ENCODE results near the gene GNL2.

GNL2 gene

DNA sequence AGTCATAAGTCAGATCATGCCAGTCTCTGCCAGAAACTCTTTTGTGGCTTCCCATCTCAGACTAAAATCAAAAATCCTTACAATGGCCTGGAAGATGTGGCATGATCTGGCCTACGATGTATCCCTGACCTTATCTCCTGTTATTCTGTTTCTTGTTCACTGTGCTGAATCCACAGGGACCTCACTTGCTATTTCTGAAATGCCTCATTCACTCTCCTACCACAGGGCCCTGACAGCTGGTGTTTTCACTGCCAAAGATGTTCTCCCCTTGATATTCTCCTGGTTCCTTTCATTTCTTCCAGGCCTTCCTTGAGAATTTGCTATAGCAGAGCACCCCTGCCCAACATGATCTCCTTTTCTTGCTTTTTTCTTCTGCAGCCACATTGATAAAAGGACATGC lies 37.3 kb downstream of the GNL2 start:
- peaks cover 20% of the 10 kb centered on the region; the same call in 1 of the 2 replicates for H3K9me3 ChIP-seq (ENCODE audit: insufficient read depth, low read length)
- H3K27me3 ChIP-seq (ENCODE audit: insufficient read depth, insufficient read length) = no peaks in the 10 kb centered on the region
- H3K4me1 ChIP-seq (ENCODE audit: insufficient read depth, insufficient read length) = peaks cover 12% of the 10 kb centered on the region
- peaks cover 24% of the 10 kb centered on the region for H3K36me3 ChIP-seq (ENCODE audit: insufficient read depth, insufficient read length, low read length)
- H3K4me3 ChIP-seq (ENCODE audit: insufficient read length, low read depth) = no peak overlapping the region
- no peak overlapping the region for H3K9ac ChIP-seq (ENCODE audit: insufficient read length, low read depth)
- no peak for DNase-seq (ENCODE audit: low read depth, low spot score)
- TF ChIP-seq SUZ12 (IDR thresholded peaks at IDR 0.05; ENCODE audit: extremely low read depth, insufficient read depth, insufficient read length) (no peak), ZNF274 (IDR thresholded peaks at IDR 0.05; ENCODE audit: low read depth, low read length) (no peak)

DNA sequence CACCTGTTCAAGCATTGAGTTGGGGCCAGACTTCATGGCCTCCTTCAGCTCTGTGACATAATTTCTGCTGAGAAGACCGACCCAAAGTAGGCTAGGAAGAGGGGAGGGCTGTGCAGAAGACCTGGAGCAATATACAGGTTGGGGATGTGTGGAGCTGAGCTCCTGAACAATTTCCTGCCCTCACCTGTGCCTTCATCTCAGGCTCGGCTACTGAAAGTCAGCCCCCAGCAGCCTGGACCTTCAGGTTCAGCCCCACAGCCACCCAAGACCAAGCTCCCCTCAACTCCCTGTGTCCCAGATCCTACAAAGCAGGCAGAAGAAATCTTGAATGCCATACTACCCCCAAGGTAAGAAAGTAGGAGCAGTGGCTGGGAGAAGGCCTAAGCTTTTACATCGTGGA lies 38.3 kb downstream of the GNL2 start:
- no peak for DNase-seq (ENCODE audit: low read depth, low spot score)
- Histone ChIP-seq H3K9ac (ENCODE audit: insufficient read length, low read depth) (no peak overlapping the region), H3K36me3 (ENCODE audit: insufficient read depth, insufficient read length, low read length) (peaks cover 21% of the 10 kb centered on the region), H3K4me3 (ENCODE audit: insufficient read length, low read depth) (peak overlapping the region; percentile 19), H3K4me1 (ENCODE audit: insufficient read depth, insufficient read length) (peaks cover 12% of the 10 kb centered on the region), H3K9me3 (ENCODE audit: insufficient read depth, low read length) (peaks cover 20% of the 10 kb centered on the region; the same call in 1 of the 2 replicates), H3K27me3 (ENCODE audit: insufficient read depth, insufficient read length) (no peaks in the 10 kb centered on the region)
- TF ChIP-seq SUZ12 (IDR thresholded peaks at IDR 0.05; ENCODE audit: extremely low read depth, insufficient read depth, insufficient read length) (no peak), ZNF274 (IDR thresholded peaks at IDR 0.05; ENCODE audit: low read depth, low read length) (no peak), YY1 (IDR thresholded peaks at IDR 0.05; ENCODE audit: insufficient read depth, insufficient read length) (no peak)

DNA sequence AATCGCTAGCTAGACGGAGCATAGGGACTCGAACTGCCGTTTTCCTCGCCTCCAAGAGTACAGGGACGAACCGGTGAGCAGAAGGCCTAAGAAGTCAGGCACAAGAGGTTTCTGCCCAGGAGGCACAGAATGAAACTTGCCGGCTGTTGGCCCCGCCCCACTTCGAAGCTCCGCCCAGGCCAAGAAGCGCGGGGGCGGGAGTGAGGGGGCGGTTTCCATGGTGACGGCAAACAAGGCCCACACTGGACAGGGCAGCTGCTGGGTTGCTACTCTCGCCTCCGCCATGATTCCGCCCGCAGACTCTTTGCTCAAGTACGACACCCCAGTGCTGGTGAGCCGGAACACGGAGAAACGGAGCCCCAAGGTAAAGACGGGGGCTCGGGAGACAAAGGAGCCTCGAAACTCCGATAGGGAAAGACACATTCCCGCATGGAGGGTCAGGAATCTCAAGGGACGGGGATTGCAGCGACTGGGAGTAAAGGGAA lies 39.0 kb downstream of the GNL2 start, which contains the start of gene DNALI1:
DNALI1 (plus strand) TSS at position 229 of the 485 bp plus-strand sequence; CDS start at position 284, 55 bp downstream.
- Histone ChIP-seq H3K4me3 (ENCODE audit: insufficient read length, low read depth) (peak within 1 kb of the TSS; percentile 19), H3K4me1 (ENCODE audit: insufficient read depth, insufficient read length) (peaks cover 12% of the 10 kb centered on the region), H3K27me3 (ENCODE audit: insufficient read depth, insufficient read length) (no peaks in the 10 kb centered on the region), H3K9me3 (ENCODE audit: insufficient read depth, low read length) (peaks cover 17% of the 10 kb centered on the region; the same call in 1 of the 2 replicates), H3K9ac (ENCODE audit: insufficient read length, low read depth) (peak within 1 kb of the TSS; percentile 71), H3K36me3 (ENCODE audit: insufficient read depth, insufficient read length, low read length) (peaks cover 21% of the 10 kb centered on the region)
- peak; percentile 60 for DNase-seq (ENCODE audit: low read depth, low spot score)
- TF ChIP-seq YY1 (IDR thresholded peaks at IDR 0.05; ENCODE audit: insufficient read depth, insufficient read length) (no peak), ZNF274 (IDR thresholded peaks at IDR 0.05; ENCODE audit: low read depth, low read length) (no peak), SUZ12 (IDR thresholded peaks at IDR 0.05; ENCODE audit: extremely low read depth, insufficient read depth, insufficient read length) (no peak)

DNA sequence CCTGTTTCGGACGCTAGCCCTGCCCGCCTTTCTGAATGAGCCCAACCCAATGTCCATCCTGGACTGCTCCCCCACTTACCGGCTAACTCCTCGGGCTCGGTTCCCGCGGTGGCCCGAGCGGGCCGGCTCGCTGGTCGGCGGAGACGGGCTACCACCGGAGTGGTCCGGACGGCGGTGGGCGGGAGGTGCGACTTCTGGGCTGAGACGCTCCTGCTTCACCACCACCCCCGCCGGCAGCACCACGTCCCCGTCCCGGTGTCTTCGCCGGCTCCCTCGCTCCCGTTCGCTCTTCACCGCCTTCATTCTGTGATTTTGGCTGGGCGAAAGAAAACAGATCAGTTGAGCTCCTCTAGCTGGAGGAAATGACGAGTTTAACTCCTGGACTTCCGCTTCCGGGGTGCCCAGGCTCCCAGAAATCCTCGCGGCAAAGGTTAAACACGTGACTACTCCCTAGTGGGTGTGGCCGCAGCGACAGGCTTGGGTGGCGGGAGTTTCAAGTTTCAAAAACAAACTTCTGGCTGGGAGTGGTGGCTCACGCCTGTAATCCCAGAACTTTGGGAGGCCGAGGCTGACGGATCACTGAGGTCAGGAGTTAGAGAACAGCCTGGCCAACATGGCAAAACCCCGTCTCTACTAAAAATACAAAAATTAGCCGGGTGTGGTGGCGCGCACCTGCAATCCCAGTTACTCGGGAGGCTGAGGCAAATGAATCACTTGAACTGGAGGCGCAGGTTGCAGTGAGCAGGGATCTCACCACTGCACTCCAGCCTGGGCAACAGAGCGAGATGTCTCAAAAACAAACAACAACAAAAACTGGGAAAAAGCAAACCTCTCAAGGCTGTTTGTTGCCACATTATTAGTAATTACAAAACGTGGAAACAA lies 41.6 kb downstream of the GNL2 start, which contains the start of gene SNIP1:
SNIP1 (minus strand) TSS at position 367 of the 882 bp plus-strand sequence; CDS start at position 303, 64 bp downstream.
- peaks cover 8% of the 10 kb centered on the region for H3K4me1 ChIP-seq (ENCODE audit: insufficient read depth, insufficient read length)
- H3K4me3 ChIP-seq (ENCODE audit: insufficient read length, low read depth) = peak within 1 kb of the TSS; percentile 96
- H3K9ac ChIP-seq (ENCODE audit: insufficient read length, low read depth) = peak within 1 kb of the TSS; percentile 99
- peaks cover 34% of the 10 kb centered on the region for H3K36me3 ChIP-seq (ENCODE audit: insufficient read depth, insufficient read length, low read length)
- peak; percentile 94 for DNase-seq (ENCODE audit: low read depth, low spot score)
- no peaks in the 10 kb centered on the region for H3K27me3 ChIP-seq (ENCODE audit: insufficient read depth, insufficient read length)
- peaks cover 7% of the 10 kb centered on the region; the same call in 1 of the 2 replicates for H3K9me3 ChIP-seq (ENCODE audit: insufficient read depth, low read length)
- TF ChIP-seq YY1 (IDR thresholded peaks at IDR 0.05; ENCODE audit: insufficient read depth, insufficient read length) = no peak
- no peak for TF ChIP-seq ZNF274 (IDR thresholded peaks at IDR 0.05; ENCODE audit: low read depth, low read length)
- TF ChIP-seq SUZ12 (IDR thresholded peaks at IDR 0.05; ENCODE audit: extremely low read depth, insufficient read depth, insufficient read length) = no peak

DNA sequence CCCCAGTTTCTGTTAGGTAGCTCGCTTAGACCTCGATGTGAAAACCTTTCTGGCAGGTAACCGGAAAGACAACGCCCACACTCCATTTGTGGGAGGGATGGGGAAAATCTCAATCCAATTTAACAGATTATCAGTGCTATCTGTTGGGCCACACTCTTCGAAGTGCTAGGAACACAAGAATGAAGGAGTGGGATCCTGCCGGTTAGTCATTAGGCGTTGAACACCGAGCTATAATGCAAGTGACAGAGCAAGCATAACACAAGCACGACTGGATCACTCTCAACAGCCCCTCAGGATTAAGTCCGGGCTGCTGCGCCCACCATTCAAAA lies 42.2 kb downstream of the GNL2 start:
- peaks cover 7% of the 10 kb centered on the region; the same call in 1 of the 2 replicates for H3K9me3 ChIP-seq (ENCODE audit: insufficient read depth, low read length)
- H3K36me3 ChIP-seq (ENCODE audit: insufficient read depth, insufficient read length, low read length) = peaks cover 40% of the 10 kb centered on the region
- H3K4me1 ChIP-seq (ENCODE audit: insufficient read depth, insufficient read length) = peaks cover 8% of the 10 kb centered on the region
- H3K4me3 ChIP-seq (ENCODE audit: insufficient read length, low read depth) = peak overlapping the region; percentile 96
- H3K27me3 ChIP-seq (ENCODE audit: insufficient read depth, insufficient read length) = no peaks in the 10 kb centered on the region
- no peak for TF ChIP-seq YY1 (IDR thresholded peaks at IDR 0.05; ENCODE audit: insufficient read depth, insufficient read length)
- no peak for TF ChIP-seq SUZ12 (IDR thresholded peaks at IDR 0.05; ENCODE audit: extremely low read depth, insufficient read depth, insufficient read length)
- TF ChIP-seq ZNF274 (IDR thresholded peaks at IDR 0.05; ENCODE audit: low read depth, low read length) = no peak
- no peak for DNase-seq (ENCODE audit: low read depth, low spot score)
- peak overlapping the region; percentile 99 for H3K9ac ChIP-seq (ENCODE audit: insufficient read length, low read depth)

DNA sequence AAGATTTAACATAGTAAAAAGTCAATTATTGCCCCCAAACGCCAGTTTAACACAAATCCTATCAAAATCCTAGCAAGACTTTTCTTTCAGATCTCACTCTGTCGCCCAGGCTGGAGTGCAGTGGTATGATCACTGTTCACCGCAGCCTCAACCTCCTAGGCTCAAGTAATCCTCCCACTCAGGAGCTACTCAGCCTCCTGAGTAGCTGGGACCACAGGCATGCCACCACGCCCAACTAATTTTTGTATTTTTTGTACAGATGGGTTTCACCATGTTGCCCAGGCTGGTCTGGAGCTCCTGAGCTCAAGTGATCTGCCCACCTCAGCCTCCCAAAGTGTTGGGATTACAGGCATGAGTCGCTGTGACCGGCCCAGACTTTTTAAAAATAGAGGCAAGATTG lies 46.4 kb downstream of the GNL2 start:
- H3K4me3 ChIP-seq (ENCODE audit: insufficient read length, low read depth) = no peak overlapping the region
- no peak for DNase-seq (ENCODE audit: low read depth, low spot score)
- TF ChIP-seq SUZ12 (IDR thresholded peaks at IDR 0.05; ENCODE audit: extremely low read depth, insufficient read depth, insufficient read length) (no peak), ZNF274 (IDR thresholded peaks at IDR 0.05; ENCODE audit: low read depth, low read length) (no peak), YY1 (IDR thresholded peaks at IDR 0.05; ENCODE audit: insufficient read depth, insufficient read length) (no peak)
- H3K9ac ChIP-seq (ENCODE audit: insufficient read length, low read depth) = no peak overlapping the region
- H3K4me1 ChIP-seq (ENCODE audit: insufficient read depth, insufficient read length) = no peaks in the 10 kb centered on the region
- peaks cover 78% of the 10 kb centered on the region for H3K36me3 ChIP-seq (ENCODE audit: insufficient read depth, insufficient read length, low read length)
- no peaks in the 10 kb centered on the region for H3K27me3 ChIP-seq (ENCODE audit: insufficient read depth, insufficient read length)
- 0 out of 2 replicates have a peak, but pooled peaks cover under 1% of the 10 kb centered on the region for H3K9me3 ChIP-seq (ENCODE audit: insufficient read depth, low read length)

DNA sequence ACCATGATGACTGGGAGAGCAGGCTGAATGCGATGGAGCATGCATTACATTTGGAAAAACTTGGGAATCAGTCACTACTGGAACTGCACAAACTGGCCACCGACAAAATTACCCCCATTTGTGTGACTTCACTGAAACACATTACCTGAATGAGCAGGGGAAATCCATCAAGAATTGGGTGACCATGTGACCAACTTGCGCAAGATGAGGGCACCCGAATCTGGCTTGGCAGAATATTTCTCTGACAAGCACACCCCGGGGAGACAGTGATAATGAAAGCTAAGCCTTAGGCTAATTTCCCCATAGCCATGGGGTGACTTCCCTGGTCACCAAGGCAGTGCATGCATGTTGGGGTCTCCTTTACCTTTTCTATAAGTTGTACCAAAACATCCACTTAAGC lies 50.7 kb downstream of the GNL2 start:
- Histone ChIP-seq H3K4me3 (ENCODE audit: insufficient read length, low read depth) (no peak overlapping the region), H3K4me1 (ENCODE audit: insufficient read depth, insufficient read length) (no peaks in the 10 kb centered on the region), H3K9ac (ENCODE audit: insufficient read length, low read depth) (no peak overlapping the region), H3K27me3 (ENCODE audit: insufficient read depth, insufficient read length) (no peaks in the 10 kb centered on the region), H3K36me3 (ENCODE audit: insufficient read depth, insufficient read length, low read length) (peaks cover 81% of the 10 kb centered on the region), H3K9me3 (ENCODE audit: insufficient read depth, low read length) (no peaks in the 10 kb centered on the region)
- TF ChIP-seq YY1 (IDR thresholded peaks at IDR 0.05; ENCODE audit: insufficient read depth, insufficient read length) (no peak), ZNF274 (IDR thresholded peaks at IDR 0.05; ENCODE audit: low read depth, low read length) (no peak), SUZ12 (IDR thresholded peaks at IDR 0.05; ENCODE audit: extremely low read depth, insufficient read depth, insufficient read length) (no peak)
- DNase-seq (ENCODE audit: low read depth, low spot score) = no peak

Measured in NT2/D1 (cell line).